ENCODE results near the gene TMEM132C.

The TMEM132C gene

DNA sequence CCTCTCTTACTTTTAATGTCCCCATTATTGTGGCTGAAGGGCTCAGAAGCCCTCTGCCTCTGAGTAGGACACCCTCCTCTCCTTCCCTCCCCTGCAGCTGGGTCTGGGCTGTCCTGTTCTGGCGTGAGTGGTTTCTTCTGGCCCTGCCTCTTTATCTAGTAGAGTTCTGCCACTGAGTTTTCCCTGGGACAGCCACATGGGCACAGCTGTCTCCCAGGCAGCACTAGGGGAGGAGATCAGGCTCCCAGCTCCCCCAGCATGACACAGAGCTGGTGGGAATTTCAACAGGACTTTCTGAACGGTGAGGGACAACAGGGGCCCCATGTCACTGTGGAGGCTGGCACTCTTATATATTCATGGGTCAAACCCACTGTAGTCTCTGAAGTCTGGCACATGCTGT lies 21.4 kb downstream of the TMEM132C start:
- no peak for FAIRE-seq

GRCh38 chr12:128288896-128289295 lies 21.9 kb downstream of the TMEM132C start:
- FAIRE-seq = no peak
- DNase-seq (ENCODE audit: low spot score) = no peak

More for the DNA sequence above, 21.4 kb downstream of the TMEM132C start:
- no peak for DNase-seq (ENCODE audit: low spot score)

DNA sequence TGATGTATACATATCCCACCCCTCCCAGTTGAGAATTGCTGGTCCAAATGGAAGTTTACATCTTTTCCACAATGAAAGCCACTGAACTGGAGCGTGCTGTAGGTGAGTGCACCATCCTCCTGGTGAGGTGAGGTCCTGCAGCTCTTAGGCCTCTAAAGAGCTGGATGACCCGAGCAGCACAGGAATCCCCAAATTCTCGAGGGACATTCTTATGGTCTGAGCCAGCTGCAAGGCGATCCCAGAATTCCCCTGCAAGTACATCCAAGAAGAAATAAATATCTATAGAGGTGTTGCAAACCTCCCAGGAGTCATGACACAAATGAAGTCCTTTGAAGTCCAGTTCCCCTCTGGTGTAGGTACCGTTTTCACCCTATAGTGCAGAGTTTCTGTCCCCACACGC lies 24.0 kb downstream of the TMEM132C start:
- FAIRE-seq (no peak), DNase-seq (ENCODE audit: low spot score) (no peak)

DNA sequence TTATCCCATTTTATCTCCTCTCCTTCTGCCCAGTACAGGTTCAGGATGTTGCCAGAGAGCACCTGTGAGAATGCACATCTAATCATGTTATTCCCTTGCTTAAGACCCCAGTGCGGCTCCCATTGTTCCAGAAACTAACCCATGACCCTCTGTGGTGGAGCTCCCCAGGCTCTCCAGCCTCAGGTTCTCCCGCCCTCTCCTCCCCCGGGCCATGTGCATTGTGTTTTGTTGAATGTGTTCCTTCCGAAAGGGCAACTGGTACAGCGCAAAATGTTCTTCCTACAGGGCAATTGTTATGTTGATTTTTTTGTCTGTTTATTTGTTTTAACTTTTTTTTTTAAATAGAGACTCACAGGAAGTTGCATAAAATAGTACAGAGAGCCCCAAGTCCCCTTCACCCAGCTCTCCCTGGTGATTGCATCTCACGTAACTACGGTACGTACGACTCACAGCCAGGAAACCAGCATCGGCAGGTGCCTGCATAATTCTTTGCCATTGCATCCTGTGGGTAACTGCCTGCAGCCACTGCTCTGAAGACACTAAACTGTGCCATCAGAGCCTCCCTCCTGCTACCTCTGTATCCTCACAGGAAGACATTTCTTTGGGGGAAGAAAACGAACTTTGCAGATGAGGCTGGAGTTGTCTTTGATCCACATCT lies 31.2 kb downstream of the TMEM132C start:
- no peak for FAIRE-seq

DNA sequence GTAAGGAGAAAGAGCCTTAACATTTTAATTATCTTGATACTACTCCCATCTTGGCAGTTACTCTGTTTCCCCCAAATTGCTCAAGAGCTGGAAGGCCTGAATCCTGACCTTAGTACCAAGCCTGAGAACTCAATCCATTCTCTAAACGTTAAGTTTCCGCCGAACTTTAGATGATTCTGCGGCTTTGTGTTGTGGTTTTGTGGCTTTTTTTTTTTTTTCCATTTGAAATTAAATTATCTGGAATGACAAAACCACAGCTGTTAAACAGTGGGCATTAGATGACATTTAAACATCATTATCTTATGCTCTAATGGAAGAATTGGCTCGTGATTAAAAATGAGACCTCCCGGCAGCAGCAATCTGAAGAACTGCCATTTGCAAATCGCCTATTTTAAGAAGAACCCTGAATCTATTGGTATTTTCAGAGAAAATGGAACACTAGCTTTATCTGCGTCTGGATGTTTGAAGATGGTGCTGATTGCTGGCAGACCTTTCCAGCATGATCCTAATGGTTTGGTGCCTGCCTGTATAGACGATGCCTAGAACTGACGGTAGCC lies 38.4 kb downstream of the TMEM132C start:
- FAIRE-seq (no peak), DNase-seq (ENCODE audit: low spot score) (no peak)

More for the DNA sequence above, 31.2 kb downstream of the TMEM132C start:
- DNase-seq (ENCODE audit: low spot score) = no peak

DNA sequence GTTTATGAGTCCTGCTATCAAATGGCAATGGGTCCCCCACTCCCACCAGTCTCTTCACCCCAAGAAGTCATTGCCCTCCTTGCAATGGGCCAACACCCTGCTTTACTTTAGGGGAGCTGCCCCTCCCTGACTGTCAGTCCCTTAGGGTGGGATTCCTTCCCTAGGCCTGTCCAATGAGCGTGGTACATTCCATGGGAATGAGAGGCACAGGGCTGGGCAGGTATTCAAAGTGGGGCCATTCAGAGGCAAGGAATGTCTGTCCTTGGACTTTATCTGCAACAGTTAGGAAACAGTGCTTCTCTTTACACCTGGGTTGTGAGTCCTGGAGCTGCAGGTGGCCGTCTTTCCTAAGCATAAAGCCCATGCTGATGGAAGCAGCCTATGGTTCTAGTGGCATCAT lies 40.8 kb downstream of the TMEM132C start:
- DNase-seq (ENCODE audit: low spot score) = no peak
- no peak for FAIRE-seq

GRCh38 chr12:128312661-128313060 lies 45.7 kb downstream of the TMEM132C start:
- DNase-seq (ENCODE audit: low spot score) (no peak), FAIRE-seq (no peak)

- DNase-seq (ENCODE audit: low spot score) = no peak
- no peak for FAIRE-seq
Observed at GRCh38 chr12:128313931-128314330, 47.0 kb downstream of the TMEM132C start.

DNA sequence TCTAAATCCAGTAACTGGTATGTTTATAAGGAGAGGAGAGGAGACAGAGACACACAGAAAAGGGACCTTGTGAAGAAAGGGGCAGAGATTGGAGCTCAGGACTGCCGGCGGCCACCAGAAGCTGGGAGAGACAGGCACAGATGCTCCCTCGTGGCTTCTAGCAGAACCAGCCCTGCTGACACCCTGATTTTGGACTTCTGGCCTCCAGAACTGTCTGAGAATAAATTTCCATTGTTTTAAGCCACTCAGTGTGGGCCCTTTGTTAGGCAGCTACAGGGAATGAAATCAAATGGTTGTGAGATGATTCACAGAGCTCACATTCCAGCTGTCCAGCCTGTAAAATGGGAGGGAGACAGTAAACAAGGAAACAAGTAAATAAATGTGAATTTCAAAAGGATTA lies 47.6 kb downstream of the TMEM132C start:
- FAIRE-seq = no peak
- no peak for DNase-seq (ENCODE audit: low spot score)

GRCh38 chr12:128316078-128316477 lies 49.1 kb downstream of the TMEM132C start:
- DNase-seq (ENCODE audit: low spot score) = no peak
- FAIRE-seq = no peak

DNA sequence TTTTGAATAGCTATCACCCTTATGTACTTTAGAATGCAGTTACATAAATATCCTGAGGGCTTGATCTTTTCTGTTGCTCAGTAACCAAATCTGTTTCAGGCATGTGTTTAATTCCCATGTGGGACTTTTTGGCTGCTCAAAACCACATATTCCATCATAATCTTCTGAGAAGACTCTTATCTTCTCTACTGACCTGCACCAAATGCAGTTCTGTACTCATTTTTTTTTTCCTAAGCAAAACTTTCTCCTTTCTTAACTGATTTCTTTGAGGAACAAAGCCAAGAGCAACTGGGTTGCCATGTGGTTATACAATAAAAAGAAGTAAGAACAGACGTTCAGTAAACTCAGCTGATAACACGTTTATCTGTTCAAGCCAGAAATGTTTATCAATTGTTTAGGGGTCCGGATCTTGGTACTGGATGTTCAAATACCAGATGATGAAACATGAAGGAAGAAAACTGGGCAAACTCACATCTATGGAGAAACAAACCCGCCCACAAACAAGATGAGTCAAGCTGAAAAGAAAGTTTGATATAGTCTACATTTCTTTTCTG lies 50.1 kb downstream of the TMEM132C start:
- no peak for FAIRE-seq
- DNase-seq (ENCODE audit: low spot score) = no peak

DNA sequence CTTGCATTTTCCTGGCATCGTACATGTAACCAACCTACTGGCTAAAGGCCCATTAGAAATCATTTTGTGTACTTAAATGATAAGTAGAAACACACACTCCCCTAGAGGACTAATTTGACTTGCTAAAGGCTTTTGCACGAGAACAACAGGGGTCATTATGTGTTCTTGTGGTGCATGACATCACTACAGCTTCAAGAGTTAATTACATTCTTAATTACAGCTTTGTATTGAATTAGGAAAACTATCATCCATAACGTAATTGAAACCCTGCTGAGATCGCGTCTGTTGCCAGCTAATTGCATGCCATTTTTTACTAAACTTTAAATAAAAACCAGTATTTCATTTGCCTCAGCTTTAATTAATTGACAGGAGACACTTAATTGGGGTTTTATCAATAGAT lies 51.4 kb downstream of the TMEM132C start:
- DNase-seq (ENCODE audit: low spot score) = no peak

DNA sequence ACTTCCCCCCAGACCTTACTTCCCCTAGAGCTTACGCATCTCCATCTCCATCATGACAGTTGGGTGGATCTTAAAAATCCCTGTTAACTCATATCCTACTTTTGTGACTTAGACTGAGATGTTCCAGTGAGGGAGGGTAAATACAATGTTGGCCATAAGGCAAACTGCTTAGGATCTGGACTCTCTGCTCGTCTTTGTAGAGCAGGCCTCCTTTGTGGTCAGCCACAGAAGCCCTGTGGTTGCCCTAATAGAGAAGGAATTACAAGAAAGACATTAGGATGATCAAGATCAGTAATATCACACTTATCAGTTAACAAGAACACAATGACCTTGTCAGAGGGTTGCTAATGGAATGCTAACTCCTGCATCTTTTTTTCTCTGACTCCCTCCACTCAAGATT lies 52.0 kb downstream of the TMEM132C start:
- DNase-seq (ENCODE audit: low spot score) = no peak
- no peak for FAIRE-seq

More for the DNA sequence above, 51.4 kb downstream of the TMEM132C start:
- FAIRE-seq = no peak

DNA sequence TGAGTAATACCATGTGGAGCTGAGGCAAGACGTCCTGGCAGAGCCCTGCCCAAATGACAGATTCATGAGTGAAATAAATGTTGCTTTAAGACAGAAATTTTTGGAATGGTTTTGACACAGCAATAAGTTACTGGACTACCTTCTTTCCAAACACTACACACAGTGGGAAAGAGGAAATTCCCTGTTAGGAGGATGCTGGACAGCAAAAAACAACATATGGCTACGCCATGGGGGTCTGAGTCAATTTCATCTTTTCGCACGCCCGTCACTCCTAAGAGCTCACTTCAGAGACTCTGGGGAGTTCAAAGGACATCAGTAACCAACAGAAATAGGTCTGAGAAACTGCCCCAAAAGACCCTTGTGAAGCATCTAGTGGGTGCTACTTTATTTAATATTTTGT lies 55.4 kb downstream of the TMEM132C start:
- DNase-seq (ENCODE audit: low spot score) (no peak), FAIRE-seq (no peak)

GRCh38 chr12:128323145-128323920 lies 56.4 kb downstream of the TMEM132C start:
- FAIRE-seq (no peak), DNase-seq (ENCODE audit: low spot score) (no peak)

GRCh38 chr12:128325646-128326045 lies 58.7 kb downstream of the TMEM132C start:
- FAIRE-seq (no peak), DNase-seq (ENCODE audit: low spot score) (no peak)

DNA sequence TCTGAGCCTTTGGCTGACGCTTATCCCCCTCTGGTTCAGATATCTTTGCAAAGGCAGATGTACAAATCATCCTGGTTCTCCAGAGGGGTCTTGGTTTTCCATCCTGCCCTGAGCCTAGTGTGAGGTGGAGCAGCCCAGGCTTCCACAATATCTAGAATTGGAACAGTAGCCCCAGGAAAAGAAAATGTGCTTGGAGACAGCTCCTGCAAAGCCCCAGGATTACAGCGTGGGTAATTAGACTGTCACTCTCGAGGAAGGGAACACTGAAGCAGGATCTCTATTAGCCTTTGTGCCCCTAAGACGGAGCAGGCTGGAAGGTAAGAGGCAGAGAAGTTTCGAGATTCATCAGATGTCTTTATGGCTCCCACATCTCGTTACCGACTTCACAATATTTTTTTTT lies 59.4 kb downstream of the TMEM132C start:
- FAIRE-seq (no peak), DNase-seq (ENCODE audit: low spot score) (no peak)

DNA sequence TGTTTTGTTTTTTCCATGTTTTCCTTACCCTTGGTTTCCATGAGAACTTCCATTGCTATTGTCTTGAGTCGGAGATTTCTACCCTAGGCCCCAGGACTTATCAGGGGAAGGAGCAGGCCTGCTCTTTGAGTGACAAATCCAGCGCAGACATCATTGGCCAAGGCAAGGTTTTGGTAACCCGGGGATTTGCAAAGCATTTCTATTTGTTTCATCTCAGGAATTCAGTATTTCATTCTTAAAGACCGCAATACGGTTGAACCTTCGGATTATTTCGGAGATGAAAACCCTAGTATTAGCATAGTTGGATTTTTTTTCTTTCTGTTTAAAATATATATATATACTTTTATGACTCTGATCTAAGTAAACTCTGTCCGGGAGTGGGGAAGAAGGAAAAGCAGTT lies 62.0 kb downstream of the TMEM132C start:
- no peak for DNase-seq (ENCODE audit: low spot score)
- no peak for FAIRE-seq

GRCh38 chr12:128336204-128337070 lies 69.5 kb downstream of the TMEM132C start:
- DNase-seq (ENCODE audit: low spot score) (no peak), FAIRE-seq (no peak)

DNA sequence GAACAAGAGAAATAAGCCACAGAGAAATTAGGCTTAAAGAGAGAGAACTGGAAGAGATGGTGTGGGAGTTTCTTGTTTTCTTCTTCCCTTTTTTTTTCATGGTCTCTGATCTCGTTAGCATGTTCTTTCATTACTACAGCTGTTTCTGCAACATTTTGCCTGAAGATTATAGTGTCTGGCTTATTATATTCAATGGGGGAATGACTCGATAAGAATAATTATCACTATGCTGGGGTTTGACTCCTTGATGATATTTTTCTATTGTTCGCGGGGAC lies 70.0 kb downstream of the TMEM132C start:
- DNase-seq (ENCODE audit: low spot score) (no peak), FAIRE-seq (no peak)

- DNase-seq (ENCODE audit: low spot score) (no peak), FAIRE-seq (no peak)
Observed at GRCh38 chr12:128337431-128338170, 70.6 kb downstream of the TMEM132C start.

All from RCC 7860 (cell line).